Chondrocyte (in vitro differentiated cells): ENCODE results near the gene TTC28. TPM values are rescaled to one million over a fixed set of nuclear protein-coding genes. Genes with fewer than 3 reads are reported as not detected.
A peak's percentile ranks its signal among the peaks of the same experiment; 100 is the strongest.

Source experiments
- DNase-seq: peaks from one replicate; pipeline ENCODE4 v3.0.0; 2021; ENCODE audit warnings: mixed read lengths, low spot score
- H3K27ac Mint-ChIP-seq: one replicate; pipeline ENCODE4 v1.8.0; 2021; ENCODE audit warnings: mild to moderate bottlenecking, moderate library complexity, mixed read lengths; ENCODE audit not compliant: unreplicated experiment
- H3K27me3 Mint-ChIP-seq: 2 replicates; pipeline ENCODE4 v1.8.0; 2021; ENCODE audit warnings: low read depth, mixed read lengths
- H3K36me3 Mint-ChIP-seq: 2 replicates; pipeline ENCODE4 v1.8.0; 2021; ENCODE audit warnings: low read depth, mixed read lengths
- H3K4me1 Mint-ChIP-seq: 2 replicates; pipeline ENCODE4 v1.8.0; 2021; ENCODE audit warnings: low read depth, mild to moderate bottlenecking, mixed read lengths
- H3K4me3 Mint-ChIP-seq: one replicate; pipeline ENCODE4 v1.8.0; 2021; ENCODE audit warnings: mild to moderate bottlenecking, moderate library complexity, mixed read lengths; ENCODE audit not compliant: unreplicated experiment
- H3K9me3 Mint-ChIP-seq: 2 replicates; pipeline ENCODE4 v1.8.0; 2021; ENCODE audit warnings: low read depth, mixed read lengths
- CTCF ChIP-seq: fragments of 200-600 bp; sonication (generic); IDR thresholded peaks from 2 replicates; pipeline ENCODE4 v1.5.0; 2021; ENCODE audit warnings: antibody characterized with exemption, mild to moderate bottlenecking, moderate library complexity
- total RNA-seq: library from RNA; stranded (reverse); gene quantifications from 3 replicates; pipeline ENCODE4 v1.2.1, GENCODE V29; 2021

TTC28 gene
- total RNA-seq, 1 donor from 2014 or later: 38.3 TPM

- Mint-ChIP-seq H3K4me3 (no peak overlapping the region), H3K9me3 (no peaks in the 10 kb centered on the region), H3K27ac (no peak overlapping the region), H3K36me3 (peaks cover 2% of the 10 kb centered on the region), H3K27me3 (no peaks in the 10 kb centered on the region), H3K4me1 (peaks cover under 1% of the 10 kb centered on the region)
- DNase-seq: peak; percentile 17
- TF ChIP-seq CTCF: no peak
These were observed 664.6 kb downstream of the TTC28 start for GRCh38 chr22:28015046-28015425.

GRCh38 chr22:28014211-28015045 is 665.2 kb downstream of the TTC28 start:
- Mint-ChIP-seq H3K4me1 (peaks cover 1% of the 10 kb centered on the region), H3K4me3 (no peak overlapping the region), H3K9me3 (no peaks in the 10 kb centered on the region), H3K27me3 (no peaks in the 10 kb centered on the region), H3K36me3 (peaks cover 2% of the 10 kb centered on the region), H3K27ac (no peak overlapping the region)
- peak; percentile 77 for DNase-seq
- no peak for TF ChIP-seq CTCF

- no peak for TF ChIP-seq CTCF
- Mint-ChIP-seq H3K27me3 (no peaks in the 10 kb centered on the region), H3K27ac (no peak overlapping the region), H3K9me3 (no peaks in the 10 kb centered on the region), H3K4me1 (peaks cover 10% of the 10 kb centered on the region), H3K36me3 (peaks cover 2% of the 10 kb centered on the region), H3K4me3 (no peak overlapping the region)
- DNase-seq: peak; percentile 50
These were observed 666.0 kb downstream of the TTC28 start for GRCh38 chr22:28013611-28014010.

- Mint-ChIP-seq H3K4me1 (peaks cover 14% of the 10 kb centered on the region), H3K4me3 (no peak overlapping the region), H3K9me3 (no peaks in the 10 kb centered on the region), H3K27ac (no peak overlapping the region), H3K36me3 (peaks cover 2% of the 10 kb centered on the region), H3K27me3 (no peaks in the 10 kb centered on the region)
- DNase-seq: peak; percentile 30
- TF ChIP-seq CTCF: no peak
These were observed 666.7 kb downstream of the TTC28 start for GRCh38 chr22:28012832-28013460.

GRCh38 chr22:28009272-28009827 is 670.3 kb downstream of the TTC28 start:
- Mint-ChIP-seq H3K36me3 (peaks cover 2% of the 10 kb centered on the region), H3K4me3 (no peak overlapping the region), H3K27me3 (no peaks in the 10 kb centered on the region), H3K27ac (peak overlapping the region; percentile 30), H3K9me3 (no peaks in the 10 kb centered on the region), H3K4me1 (peaks cover 26% of the 10 kb centered on the region)
- DNase-seq: no peak
- TF ChIP-seq CTCF: peak; percentile 99
